Heart left ventricle (tissue), 16 donors: Measurements from ENCODE around the gene EXOSC10. TPM values are rescaled to one million over a fixed set of nuclear protein-coding genes. Genes with fewer than 3 reads are reported as not detected.

Experiments
- ATAC-seq, 4 donors: fragments of 200-7000 bp; cut with Tn5 transposase; one replicate each; pipeline ENCODE4 v1.9.1; 2020 to 2022; ENCODE audit warnings: moderate library complexity in 4 of 4, mild to moderate bottlenecking in 3 of 4, moderate number of reproducible peaks in 1 of 4
- DNase-seq, 5 donors: peaks; one replicate each; pipeline ENCODE4 v3.0.0-alpha.2; 2020
- H3K27ac ChIP-seq, 12 donors: fragments of 200-600 bp; sonication (generic) in 4 of 12; one replicate each; pipeline versions ENCODE4 v1.5.0 to v1.8.0; 2016 to 2022; ENCODE audit warnings: mild to moderate bottlenecking in 2 of 12
- H3K27me3 ChIP-seq, 9 donors: fragments of 200-600 bp; sonication (generic) in 2 of 9; one replicate each; pipeline versions ENCODE4 v1.5.1 to v1.8.0; 2016 to 2022; ENCODE audit warnings: mild to moderate bottlenecking in 3 of 9
- H3K36me3 ChIP-seq, 9 donors: fragments of 200-600 bp; sonication (generic) in 2 of 9; one replicate each; pipeline versions ENCODE4 v1.5.0 to v1.8.0; 2018 to 2022; ENCODE audit warnings: mild to moderate bottlenecking in 2 of 9
- H3K4me1 ChIP-seq, 12 donors: fragments of 200-600 bp; sonication (generic) in 4 of 12; one replicate each; pipeline versions ENCODE4 v1.5.0 to v1.8.0; 2016 to 2022; ENCODE audit warnings: mild to moderate bottlenecking in 3 of 12
- H3K4me3 ChIP-seq, 12 donors: fragments of 200-600 bp; sonication (generic) in 4 of 12; one replicate each; pipeline versions ENCODE4 v1.5.0 to v1.8.0; 2017 to 2022; ENCODE audit warnings: mild to moderate bottlenecking in 9 of 12, moderate library complexity in 4 of 12
- H3K9me3 ChIP-seq, 12 donors: fragments of 200-600 bp; sonication (generic) in 4 of 12; one replicate each; pipeline versions ENCODE4 v1.5.0 to v1.8.0; 2016 to 2022; ENCODE audit warnings: mild to moderate bottlenecking in 1 of 12
- POLR2A ChIP-seq, 2 donors: fragments of 450-650 bp; IDR thresholded peaks; one replicate each; pipeline ENCODE4 v1.6.1; 2017; ENCODE audit warnings: antibody characterized with exemption in 2 of 2, mild to moderate bottlenecking in 2 of 2, moderate library complexity in 2 of 2
- WGBS, 4 donors: extraction: QIAGEN DNeasy Blood & Tissue Kit in 2 of 4; methylation state at CpG; one replicate each; pipeline versions ENCODE4 v1.1.5 to v1.1.7; 2013 to 2018; 5-methylcytosine and 5-hydroxymethylcytosine counted together
- intact Hi-C, 10 donors: fragments of 100-400 bp; cut with DNase I; formaldehyde crosslinking; loops; one replicate each; pipeline versions ENCODE4 v1.11.1 to v1.14.2; 2022
- polyA plus RNA-seq, 2 donors: library from polyadenylated mRNA; stranded (reverse); fragments of 200-250 nt; gene quantifications; one replicate each; pipeline ENCODE4 v1.2.3, GENCODE V29; 2013
- total RNA-seq, 9 donors: library from RNA; depleted of rRNA in 2 of 9; stranded (reverse); fragments of >200 nt in 2 of 9; fragmentation: NEBNext Ultra II Directional in 3 of 9; extraction: Animal tissue kit (Norgen Biotek cat#: 25700) in 3 of 9; gene quantifications; one replicate each; pipeline versions ENCODE4 v1.1.0 to v1.2.4, GENCODE V29; 2016 to 2023
- TF ChIP-seq, protein P1 (sequence below), 12 donors: fragments of 200-600 bp; sonication (generic) in 4 of 12; IDR thresholded peaks; one replicate each; pipeline versions ENCODE4 v1.5.0 to v1.8.0; 2018 to 2022; ENCODE audit warnings: antibody characterized with exemption in 12 of 12, mild to moderate bottlenecking in 5 of 12
- donor health status: ischemic (EF 13 %, LVEDD 7.1; RV severe dilation, severe dysfunction).
- donor health status: healthy with polysubstance abuse.
- donor health status: DM: no; HTN: yes; CAD: no.
- donor health status: DM: no; HTN: no; CAD: no.
- donor health status: ischemic (EF 25% LVEDD 6.9; RV normal size, moderate dysfunction).
- donor health status: ischemic (EF 25% LVEDD 5.7; RV mildly dilated, moderate dysfunction).
- donor health status: healthy.
- donor health status: DM: yes; HTN: yes; CAD: no.
- donor health status: ischemic (EF 35%, LVEDD 5.7; RV mildly dilated, moderate dysfunction).
- donor health status: nonischemic (EF 11% LVEDD 7.7; RV severe dilation, severe dysfunction).
- donor health status: DM: yes; HTN: yes; CAD: no.
- donor health status: PGD.
- donor health status: ischemic (EF 29% LVEDD 5.4; RV normal size, mild dysfunction).
- donor health status: nonischemic (EF 23%, LVEDD 6.1; RV moderate dilation, normal function).

EXOSC10 gene
- total and polyA plus RNA-seq, 11 donors, result 16.4 to 34.8 (median 22.5) TPM

DNA sequence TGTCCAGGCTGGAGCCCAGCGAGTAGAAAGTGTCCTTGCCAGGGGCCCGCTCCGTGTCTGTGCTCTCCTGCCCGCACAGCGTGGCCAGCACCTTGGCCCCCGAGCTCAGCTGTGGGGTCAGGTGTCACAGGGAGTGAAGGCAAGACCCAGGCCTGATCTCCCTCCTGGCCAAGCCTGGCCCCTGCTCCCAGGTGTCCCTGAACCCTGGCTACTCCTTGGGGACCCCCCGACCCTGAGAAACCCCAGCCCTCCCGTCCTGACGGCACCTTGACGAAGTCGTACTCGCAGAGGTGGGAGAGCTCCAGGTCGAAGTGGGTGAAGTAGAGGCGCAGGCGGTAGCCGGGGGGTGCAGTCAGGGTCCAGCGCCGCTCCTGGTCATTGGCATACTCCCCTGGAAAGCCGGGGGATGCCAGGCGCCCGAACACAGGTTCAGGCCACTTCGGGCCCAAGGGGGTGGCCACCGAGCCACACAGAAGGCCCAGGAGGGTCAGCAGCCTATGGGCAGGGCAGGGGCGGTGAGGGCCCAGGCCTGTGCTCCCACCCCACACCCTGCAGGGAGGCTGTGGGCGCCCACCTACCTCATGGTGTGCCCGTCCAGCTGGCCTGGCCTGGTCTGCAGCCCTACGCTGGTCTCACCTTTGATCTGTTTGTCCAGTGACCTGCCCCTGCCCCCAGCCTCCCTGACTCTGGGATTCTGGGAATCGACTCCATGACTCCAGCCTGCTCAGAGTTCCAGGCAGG is 52.9 kb downstream of the EXOSC10 start, which contains the start of gene MASP2:
Gene MASP2, minus strand, starts transcription at position 615 of the 741 bp plus-strand sequence. Its CDS starts 32 bp downstream, at position 583.
- no peaks in the 10 kb centered on the region for H3K36me3 ChIP-seq
- 94 to 96% (median 95%) methylated on average over 20 to 28 of the region's 28 CpGs for WGBS, 4 donors
- intact Hi-C loops, result loop anchor here in 1 of 10 donors (10.0 kb wide), 1 partner anchor 678 kb away; no protein-coding TSS in a partner anchor
- ATAC-seq, result no peak
- no peak within 1 kb of the TSS for H3K4me3 ChIP-seq
- H3K4me1 ChIP-seq, result peaks cover 0 to 3% (median 0%) of the 10 kb centered on the region in 12 donors
- no peaks in the 10 kb centered on the region for H3K27me3 ChIP-seq
- H3K9me3 ChIP-seq, result no peaks in the 10 kb centered on the region
- TF ChIP-seq POLR2A (IDR thresholded peaks at IDR 0.05), result no peak
- TF ChIP-seq, protein P1, sequence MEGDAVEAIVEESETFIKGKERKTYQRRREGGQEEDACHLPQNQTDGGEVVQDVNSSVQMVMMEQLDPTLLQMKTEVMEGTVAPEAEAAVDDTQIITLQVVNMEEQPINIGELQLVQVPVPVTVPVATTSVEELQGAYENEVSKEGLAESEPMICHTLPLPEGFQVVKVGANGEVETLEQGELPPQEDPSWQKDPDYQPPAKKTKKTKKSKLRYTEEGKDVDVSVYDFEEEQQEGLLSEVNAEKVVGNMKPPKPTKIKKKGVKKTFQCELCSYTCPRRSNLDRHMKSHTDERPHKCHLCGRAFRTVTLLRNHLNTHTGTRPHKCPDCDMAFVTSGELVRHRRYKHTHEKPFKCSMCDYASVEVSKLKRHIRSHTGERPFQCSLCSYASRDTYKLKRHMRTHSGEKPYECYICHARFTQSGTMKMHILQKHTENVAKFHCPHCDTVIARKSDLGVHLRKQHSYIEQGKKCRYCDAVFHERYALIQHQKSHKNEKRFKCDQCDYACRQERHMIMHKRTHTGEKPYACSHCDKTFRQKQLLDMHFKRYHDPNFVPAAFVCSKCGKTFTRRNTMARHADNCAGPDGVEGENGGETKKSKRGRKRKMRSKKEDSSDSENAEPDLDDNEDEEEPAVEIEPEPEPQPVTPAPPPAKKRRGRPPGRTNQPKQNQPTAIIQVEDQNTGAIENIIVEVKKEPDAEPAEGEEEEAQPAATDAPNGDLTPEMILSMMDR (IDR thresholded peaks at IDR 0.05), result no peak
- H3K27ac ChIP-seq, result no peak within 1 kb of the TSS
- DNase-seq, result no peak

DNA sequence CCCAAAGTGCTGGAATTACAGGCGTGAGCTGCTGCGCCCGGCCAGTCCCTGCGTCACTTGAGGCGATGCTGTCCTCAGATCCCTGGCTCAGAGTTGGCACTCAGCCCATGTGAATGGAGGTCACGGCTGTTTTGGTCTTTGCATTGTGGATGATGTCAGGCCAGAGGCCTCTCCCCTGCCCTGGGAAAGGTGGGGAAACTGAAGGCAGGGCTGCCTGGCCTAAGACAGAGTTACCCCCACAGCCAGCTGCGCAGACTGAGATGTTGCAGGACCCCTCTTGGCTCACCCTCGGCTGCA is 53.5 kb downstream of the EXOSC10 start:
- Histone ChIP-seq H3K36me3 (no peaks in the 10 kb centered on the region), H3K4me3 (no peak overlapping the region), H3K27ac (no peak overlapping the region), H3K4me1 (no peaks in the 10 kb centered on the region), H3K9me3 (no peaks in the 10 kb centered on the region), H3K27me3 (no peaks in the 10 kb centered on the region)
- TF ChIP-seq, protein P1 (IDR thresholded peaks at IDR 0.05), result no peak
- no peak for TF ChIP-seq POLR2A (IDR thresholded peaks at IDR 0.05)
- whole genome bisulfite sequencing, 4 donors, result 65 to 81% (median 77%) methylated on average over 8 of the region's 8 CpGs
- intact Hi-C loops, result loop anchor here in 1 of 10 donors (10.0 kb wide), 1 partner anchor 679 kb away; no protein-coding TSS in a partner anchor
- ATAC-seq, result peak in 2 of 4 donors; percentile 12 to 41
- no peak for DNase-seq

DNA sequence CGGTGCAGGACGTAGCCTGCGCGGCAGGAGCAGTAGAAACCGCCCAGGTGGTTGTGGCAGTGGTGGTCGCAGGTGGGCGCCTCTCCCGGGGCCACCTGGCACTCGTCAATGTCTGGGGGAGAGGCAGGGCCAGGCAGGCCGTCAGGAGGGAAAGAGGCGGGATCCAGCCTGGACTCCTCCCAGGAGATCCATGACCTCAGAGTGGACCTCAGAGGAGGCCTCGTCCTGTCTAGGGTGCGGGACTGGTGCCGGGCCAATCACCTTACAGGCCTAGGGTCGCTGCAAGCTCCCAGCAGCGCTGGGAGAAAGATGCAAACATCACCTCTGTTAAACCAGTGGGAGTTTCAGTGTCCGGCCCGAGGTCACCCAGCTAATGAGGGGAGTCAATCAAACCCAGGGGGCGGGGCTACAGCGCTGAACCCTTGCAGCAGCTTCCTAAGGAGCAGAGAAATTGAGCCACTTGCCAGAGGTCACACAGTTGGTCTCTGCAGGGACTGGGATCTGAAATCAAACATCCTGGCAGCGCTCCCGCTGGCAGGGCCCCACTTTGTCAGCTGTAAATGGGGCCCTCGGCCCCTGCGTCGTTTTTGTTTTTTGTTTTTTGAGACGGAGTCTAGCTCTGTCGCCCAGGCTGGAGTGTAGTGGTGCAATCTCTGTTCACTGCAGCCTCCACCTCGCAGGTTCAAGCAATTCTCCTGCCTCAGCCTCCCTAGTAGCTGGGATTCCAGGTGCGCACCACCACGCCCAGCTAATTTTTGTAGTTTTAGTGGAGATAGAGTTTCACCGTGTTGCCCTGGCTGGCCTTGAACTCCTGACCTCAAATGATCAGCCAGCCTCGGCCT is 54.0 kb downstream of the EXOSC10 start:
- TF ChIP-seq POLR2A (IDR thresholded peaks at IDR 0.05), result no peak
- TF ChIP-seq, protein P1 (IDR thresholded peaks at IDR 0.05), result no peak
- intact Hi-C loops, result loop anchor here in 1 of 10 donors (10.0 kb wide), 1 partner anchor 679 kb away; no protein-coding TSS in a partner anchor
- H3K4me1 ChIP-seq, result no peaks in the 10 kb centered on the region
- H3K4me3 ChIP-seq, result no peak overlapping the region
- peak in 1 of 4 donors; percentile 18 for ATAC-seq
- no peaks in the 10 kb centered on the region for H3K27me3 ChIP-seq
- WGBS, 4 donors, result 56 to 68% (median 59%) methylated on average over 25 to 32 of the region's 32 CpGs
- no peak overlapping the region for H3K27ac ChIP-seq
- H3K9me3 ChIP-seq, result no peaks in the 10 kb centered on the region
- H3K36me3 ChIP-seq, result no peaks in the 10 kb centered on the region
- DNase-seq, result no peak
